DND-41 (cell line): ENCODE measurements around the gene SLC30A10.

Source experiments
- ATAC-seq: fragments of 200-7000 bp; cut with Tn5 transposase; 3 replicates; pipeline ENCODE4 v1.9.1; 2021; ENCODE audit warnings: low read depth; ENCODE audit not compliant: insufficient read depth
- DNase-seq: peaks from one replicate; pipeline ENCODE4 v3.0.0-alpha.2; 2020
- H2AFZ ChIP-seq: 2 replicates; pipeline ENCODE4 v1.6.0; 2012; ENCODE audit warnings: low read depth, low read length
- H3K27ac ChIP-seq: 2 replicates; pipeline ENCODE4 v1.5.1; 2012; ENCODE audit warnings: low read length, inconsistent platforms
- H3K27me3 ChIP-seq: fragments of 200-600 bp; sonication (generic); 2 replicates; pipeline ENCODE4 v1.6.0; 2012; ENCODE audit warnings: low read length, mild to moderate bottlenecking, inconsistent platforms; ENCODE audit not compliant: insufficient read depth, poor library complexity
- H3K36me3 ChIP-seq: 2 replicates; pipeline ENCODE4 v1.5.1; 2012; ENCODE audit warnings: low read length, inconsistent platforms; ENCODE audit not compliant: insufficient read depth
- H3K4me1 ChIP-seq: 2 replicates; pipeline ENCODE4 v1.5.1; 2012; ENCODE audit warnings: mild to moderate bottlenecking, low read length; ENCODE audit not compliant: insufficient read depth
- H3K4me2 ChIP-seq: 2 replicates; pipeline ENCODE4 v1.6.0; 2012; ENCODE audit warnings: mild to moderate bottlenecking, moderate library complexity, low read length, inconsistent platforms; ENCODE audit not compliant: insufficient read depth
- H3K4me3 ChIP-seq, 2 experiments: fragments of 200-600 bp in 1 of 2; shearing (Covaris generic) in 1 of 2; 2 replicates each; pipeline ENCODE4 v1.5.1; 2012 to 2016; ENCODE audit warnings: inconsistent platforms in 2 of 2, low read length in 2 of 2, mild to moderate bottlenecking in 2 of 2, low read depth in 1 of 2, moderate library complexity in 1 of 2
- H3K79me2 ChIP-seq: 2 replicates; pipeline ENCODE4 v1.6.0; 2012; ENCODE audit warnings: low read length, inconsistent platforms; ENCODE audit not compliant: insufficient read depth
- H3K9ac ChIP-seq: 2 replicates; pipeline ENCODE4 v1.6.0; 2012; ENCODE audit warnings: low read depth, mild to moderate bottlenecking, inconsistent platforms, low read length, moderate library complexity
- H3K9me3 ChIP-seq: 2 replicates; pipeline ENCODE4 v1.5.1; 2012; ENCODE audit warnings: low read length, moderate library complexity, mild to moderate bottlenecking, inconsistent platforms; ENCODE audit not compliant: insufficient read depth, severe bottlenecking
- H4K20me1 ChIP-seq: 2 replicates; pipeline ENCODE4 v1.6.0; 2012; ENCODE audit warnings: low read length; ENCODE audit not compliant: insufficient read depth
- EZH2 ChIP-seq: IDR thresholded peaks from 3 replicates; pipeline ENCODE4 v1.6.1; 2012; ENCODE audit warnings: borderline replicate concordance, low read depth, mild to moderate bottlenecking, moderate library complexity, low read length, inconsistent platforms; ENCODE audit not compliant: severe bottlenecking
- TF ChIP-seq, protein P1 (sequence below): IDR thresholded peaks from 2 replicates; pipeline ENCODE4 v1.5.1; 2012; ENCODE audit warnings: borderline replicate concordance, low read length, moderate library complexity, mild to moderate bottlenecking; ENCODE audit not compliant: poor library complexity, severe bottlenecking; ENCODE audit errors: extremely low read depth

Gene SLC30A10

DNA sequence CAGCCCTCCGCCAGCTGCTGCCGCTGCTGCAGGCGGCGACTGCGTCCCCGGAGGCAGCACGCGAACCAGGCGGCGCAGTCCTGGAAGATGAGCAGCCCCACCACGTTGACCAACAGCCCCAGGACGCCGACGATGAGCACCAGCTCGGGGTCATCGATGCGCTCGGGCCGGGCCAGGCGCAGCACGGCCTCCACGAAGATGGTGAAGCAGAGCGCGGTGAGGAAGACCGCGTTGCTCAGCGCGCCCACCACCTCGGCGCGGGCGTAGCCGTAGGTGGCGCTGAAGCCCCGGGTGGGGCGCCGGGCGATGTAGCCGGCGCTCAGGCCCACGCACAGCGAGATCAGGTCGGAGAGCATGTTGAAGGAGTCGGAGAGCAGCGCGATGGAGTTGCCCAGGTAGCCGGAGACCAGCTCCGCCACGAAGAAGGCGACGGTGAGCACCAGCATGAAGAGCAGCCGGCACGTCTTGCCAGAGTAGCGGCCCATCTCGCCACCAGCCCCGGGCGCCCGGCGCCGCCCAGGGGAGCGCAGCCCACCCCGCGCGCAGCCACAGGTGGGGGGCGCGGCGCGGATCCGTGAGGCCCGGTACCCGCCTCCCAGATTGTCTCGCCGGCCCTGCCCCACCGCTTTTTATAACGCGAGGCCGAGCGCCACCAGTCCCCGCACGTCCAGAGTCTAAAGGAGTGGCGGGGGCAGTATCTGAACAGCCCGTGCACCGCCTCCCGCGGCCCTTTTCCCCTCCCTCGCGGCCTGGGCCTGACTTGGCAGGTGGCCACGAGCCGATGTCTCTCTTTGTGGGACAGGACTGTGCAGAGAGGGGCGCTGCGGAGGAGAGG, at the start of gene SLC30A10:
TSS of gene SLC30A10 (minus strand) at position 602 of the 835 bp plus-strand sequence. CDS start at position 485, 117 bp downstream.
- H3K4me2 ChIP-seq, result no peak within 1 kb of the TSS

GRCh38 chr1:219973213-219973612, 44.9 kb upstream of the SLC30A10 start:
- H3K9ac ChIP-seq, result no peak overlapping the region
- DNase-seq (no peak), ATAC-seq (no peak)
- H3K4me3 ChIP-seq, result no peak overlapping the region
- TF ChIP-seq, protein P1, sequence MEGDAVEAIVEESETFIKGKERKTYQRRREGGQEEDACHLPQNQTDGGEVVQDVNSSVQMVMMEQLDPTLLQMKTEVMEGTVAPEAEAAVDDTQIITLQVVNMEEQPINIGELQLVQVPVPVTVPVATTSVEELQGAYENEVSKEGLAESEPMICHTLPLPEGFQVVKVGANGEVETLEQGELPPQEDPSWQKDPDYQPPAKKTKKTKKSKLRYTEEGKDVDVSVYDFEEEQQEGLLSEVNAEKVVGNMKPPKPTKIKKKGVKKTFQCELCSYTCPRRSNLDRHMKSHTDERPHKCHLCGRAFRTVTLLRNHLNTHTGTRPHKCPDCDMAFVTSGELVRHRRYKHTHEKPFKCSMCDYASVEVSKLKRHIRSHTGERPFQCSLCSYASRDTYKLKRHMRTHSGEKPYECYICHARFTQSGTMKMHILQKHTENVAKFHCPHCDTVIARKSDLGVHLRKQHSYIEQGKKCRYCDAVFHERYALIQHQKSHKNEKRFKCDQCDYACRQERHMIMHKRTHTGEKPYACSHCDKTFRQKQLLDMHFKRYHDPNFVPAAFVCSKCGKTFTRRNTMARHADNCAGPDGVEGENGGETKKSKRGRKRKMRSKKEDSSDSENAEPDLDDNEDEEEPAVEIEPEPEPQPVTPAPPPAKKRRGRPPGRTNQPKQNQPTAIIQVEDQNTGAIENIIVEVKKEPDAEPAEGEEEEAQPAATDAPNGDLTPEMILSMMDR, result no peak
- TF ChIP-seq EZH2, result no peak
- H3K36me3 ChIP-seq, result peaks cover 85% of the 10 kb centered on the region
- no peaks in the 10 kb centered on the region for H3K4me1 ChIP-seq
- no peak overlapping the region for H3K27ac ChIP-seq
- H3K9me3 ChIP-seq, result no peaks in the 10 kb centered on the region
- no peaks in the 10 kb centered on the region for H3K27me3 ChIP-seq
- H3K79me2 ChIP-seq, result no peaks in the 10 kb centered on the region
- no peak overlapping the region for H3K4me2 ChIP-seq
- H2AFZ ChIP-seq, result no peak overlapping the region
- H4K20me1 ChIP-seq, result no peaks in the 10 kb centered on the region

More for the DNA sequence above, at the start of gene SLC30A10:
- Histone ChIP-seq H3K27ac (no peak within 1 kb of the TSS), H3K9me3 (peaks cover 2% of the 10 kb centered on the region), H3K4me3 (no peak within 1 kb of the TSS), H3K79me2 (no peaks in the 10 kb centered on the region), H3K27me3 (no peaks in the 10 kb centered on the region), H3K9ac (no peak within 1 kb of the TSS), H3K4me1 (no peaks in the 10 kb centered on the region), H3K36me3 (no peaks in the 10 kb centered on the region), H4K20me1 (no peaks in the 10 kb centered on the region), H2AFZ (no peak within 1 kb of the TSS)
- DNase-seq (no peak), ATAC-seq (no peak)
- TF ChIP-seq, protein P1, result no peak
- TF ChIP-seq EZH2, result no peak

DNA sequence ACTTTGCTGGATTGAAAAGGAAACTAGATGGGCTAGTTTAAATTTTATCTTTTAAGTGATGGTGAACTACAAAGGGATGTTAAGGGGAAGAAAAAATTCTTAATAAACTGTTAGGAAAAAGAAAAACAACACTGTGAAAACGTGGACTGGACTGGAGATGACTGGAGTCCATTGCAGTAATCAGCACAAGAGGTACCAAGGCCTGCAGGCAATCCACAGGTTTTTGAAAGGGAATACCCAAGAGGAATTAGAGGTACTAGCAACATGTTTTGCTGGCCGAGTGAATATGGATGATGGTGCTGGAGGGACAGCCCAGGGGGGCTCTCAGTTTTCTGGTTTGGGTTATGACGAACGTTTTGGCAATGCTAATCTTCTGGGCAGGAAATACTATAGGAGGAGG, 39.0 kb upstream of the SLC30A10 start:
- no peaks in the 10 kb centered on the region for H3K9me3 ChIP-seq
- H2AFZ ChIP-seq, result no peak overlapping the region
- H3K79me2 ChIP-seq, result no peaks in the 10 kb centered on the region
- no peak for DNase-seq
- no peaks in the 10 kb centered on the region for H3K27me3 ChIP-seq
- no peak overlapping the region for H3K4me2 ChIP-seq
- no peak overlapping the region for H3K4me3 ChIP-seq
- no peak for TF ChIP-seq EZH2
- TF ChIP-seq, protein P1, result no peak
- H3K9ac ChIP-seq, result no peak overlapping the region
- no peaks in the 10 kb centered on the region for H3K4me1 ChIP-seq
- H4K20me1 ChIP-seq, result no peaks in the 10 kb centered on the region
- ATAC-seq, result no peak
- peaks cover 40% of the 10 kb centered on the region for H3K36me3 ChIP-seq
- no peak overlapping the region for H3K27ac ChIP-seq
